Measurements from ENCODE around the gene KMT2C. TPM values are rescaled to one million over a fixed set of nuclear protein-coding genes. Genes with fewer than 3 reads are reported as not detected.
"Not testable (repeated sequence)": the region's sequence is repeated elsewhere in the genome, so short reads cannot be mapped to it uniquely, and the experiment has no call there.

The KMT2C gene
- total RNA-seq, 1 donor from 2014 or later = 42.8 TPM

- peak; percentile 80 for DNase-seq (ENCODE audit: low read depth)
These were observed 227.0 kb downstream of the KMT2C start for GRCh38 chr7:152208766-152209165.

GRCh38 chr7:152204417-152204816, 231.4 kb downstream of the KMT2C start:
- not testable (repeated sequence) for DNase-seq (ENCODE audit: low read depth)

- no peak for DNase-seq (ENCODE audit: low read depth)
These were observed 232.7 kb downstream of the KMT2C start for GRCh38 chr7:152203095-152203494.

GRCh38 chr7:152202056-152202455, 233.7 kb downstream of the KMT2C start:
- peak; percentile 15 for DNase-seq (ENCODE audit: low read depth)

GRCh38 chr7:152200395-152200794, 235.4 kb downstream of the KMT2C start:
- DNase-seq (ENCODE audit: low read depth) = no peak

- DNase-seq (ENCODE audit: low read depth) = no peak
These were observed 239.4 kb downstream of the KMT2C start for GRCh38 chr7:152196391-152196790.

GRCh38 chr7:152193880-152194279, 241.9 kb downstream of the KMT2C start:
- DNase-seq (ENCODE audit: low read depth) = no peak

- DNase-seq (ENCODE audit: low read depth) = peak; percentile 6
These were observed 246.7 kb downstream of the KMT2C start for GRCh38 chr7:152189061-152189460.

- no peak for DNase-seq (ENCODE audit: low read depth)
These were observed 250.2 kb downstream of the KMT2C start for GRCh38 chr7:152185558-152185957.

- DNase-seq (ENCODE audit: low read depth) = peak; percentile 16
These were observed 255.2 kb downstream of the KMT2C start for GRCh38 chr7:152180587-152180986.

- DNase-seq (ENCODE audit: low read depth) = no peak
These were observed 255.8 kb downstream of the KMT2C start for GRCh38 chr7:152180048-152180447.

GRCh38 chr7:152178405-152179058, 257.3 kb downstream of the KMT2C start:
- no peak for DNase-seq (ENCODE audit: low read depth)

- no peak for DNase-seq (ENCODE audit: low read depth)
These were observed 258.0 kb downstream of the KMT2C start for GRCh38 chr7:152177681-152178404.

GRCh38 chr7:152176797-152177196, 259.0 kb downstream of the KMT2C start:
- no peak for DNase-seq (ENCODE audit: low read depth)

GRCh38 chr7:152173372-152174070, 262.3 kb downstream of the KMT2C start:
- no peak for DNase-seq (ENCODE audit: low read depth)

GRCh38 chr7:152162287-152162686, 273.5 kb downstream of the KMT2C start:
- DNase-seq (ENCODE audit: low read depth) = no peak

GRCh38 chr7:152161171-152161570, 274.6 kb downstream of the KMT2C start:
- DNase-seq (ENCODE audit: low read depth) = no peak

- no peak for DNase-seq (ENCODE audit: low read depth)
These were observed 276.8 kb downstream of the KMT2C start for GRCh38 chr7:152158801-152159587.

- no peak for DNase-seq (ENCODE audit: low read depth)
These were observed 283.5 kb downstream of the KMT2C start for GRCh38 chr7:152152267-152152666.

GRCh38 chr7:152149363-152149762, 286.4 kb downstream of the KMT2C start:
- no peak for DNase-seq (ENCODE audit: low read depth)

- DNase-seq (ENCODE audit: low read depth) = no peak
These were observed 287.1 kb downstream of the KMT2C start for GRCh38 chr7:152148706-152149105.

Measured in myocyte (in vitro differentiated cells).